Measurements from ENCODE around the gene TEDC2.

DNA sequence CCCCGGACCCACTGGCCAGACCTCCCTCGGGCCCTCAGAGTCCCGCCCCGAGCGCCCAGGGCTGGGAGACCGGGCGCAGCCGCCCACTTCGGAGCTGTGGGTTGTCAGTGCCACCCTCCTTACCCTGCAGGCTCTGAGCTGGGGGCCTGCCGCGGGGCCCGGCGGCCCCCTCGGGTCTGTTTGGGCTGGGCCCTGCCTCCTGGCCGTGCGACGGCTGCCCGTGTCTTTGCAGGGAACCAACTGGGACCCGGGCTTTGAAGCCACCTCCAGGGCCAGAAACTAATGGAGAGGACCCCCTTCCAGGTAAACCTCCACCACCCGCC, 443 bp downstream of the TEDC2 start:
- TF ChIP-seq CTCF (IDR thresholded peaks at IDR 0.05 in 4 of 5, conservative IDR thresholded peaks at IDR 0.05 in 1 of 5): no peak
- no peak for TF ChIP-seq POLR2A (IDR thresholded peaks at IDR 0.05)

All from gastrocnemius medialis (tissue), 4 donors.